Vagina (tissue), 2 donors: ENCODE measurements around the gene POU2F2. TPM values are rescaled to one million over a fixed set of nuclear protein-coding genes. Genes with fewer than 3 reads are reported as not detected.

Source experiments
- DNase-seq, 2 donors: peaks; one replicate each; pipeline ENCODE4 v3.0.0-alpha.2; 2017; ENCODE audit errors: extremely low spot score in 2 of 2
- H3K27ac ChIP-seq: fragments of 200-600 bp; sonication (generic); one replicate; pipeline ENCODE4 v1.5.1; 2019
- H3K27me3 ChIP-seq: fragments of 200-600 bp; sonication (generic); one replicate; pipeline ENCODE4 v1.5.1; 2019
- H3K36me3 ChIP-seq, 2 donors: fragments of 200-600 bp; sonication (generic); one replicate each; pipeline ENCODE4 v1.5.1; 2017 to 2019
- H3K4me1 ChIP-seq: fragments of 200-600 bp; sonication (generic); one replicate; pipeline ENCODE4 v1.5.1; 2019
- H3K4me3 ChIP-seq, 2 donors: fragments of 200-600 bp; sonication (generic); 1 replicate in 1 of 2; 2 replicates in 1 of 2; pipeline ENCODE4 v1.5.1; 2016 to 2019
- H3K9me3 ChIP-seq: fragments of 200-600 bp; sonication (generic); one replicate; pipeline ENCODE4 v1.5.1; 2019
- POLR2A ChIP-seq, 2 donors: fragments of 450-650 bp; IDR thresholded peaks; one replicate each; pipeline ENCODE4 v1.6.1; 2017; ENCODE audit warnings: antibody characterized with exemption in 2 of 2, mild to moderate bottlenecking in 2 of 2, moderate library complexity in 2 of 2
- POLR2AphosphoS5 ChIP-seq, 2 donors: sonication (generic); formaldehyde crosslinking; IDR thresholded peaks; one replicate each; pipeline ENCODE4 v1.9.0; 2017; ENCODE audit warnings: antibody characterized with exemption in 2 of 2, mild to moderate bottlenecking in 2 of 2, low read depth in 1 of 2; ENCODE audit not compliant: insufficient read depth in 1 of 2
- intact Hi-C: fragments of 100-400 bp; cut with DNase I; formaldehyde crosslinking; loops from one replicate; pipeline ENCODE4 v1.15.1; 2023
- microRNA-seq: library from miRNA; unstranded; fragments of <30 nt; microRNA quantifications from one replicate; pipeline ENCODE4, GENCODE V29; 2017; ENCODE audit warnings: borderline number of aligned reads, borderline replicate concordance
- small RNA-seq: library from RNA; depleted of rRNA; stranded (forward); fragments of <200 nt; gene quantifications from one replicate; pipeline ENCODE3, GENCODE V24; 2016
- total RNA-seq: library from RNA; depleted of rRNA; stranded (reverse); fragments of >200 nt; gene quantifications from one replicate; pipeline ENCODE4 v1.2.3, GENCODE V29; 2016
- TF ChIP-seq, protein P1 (sequence below), 3 experiments: fragments of 450-650 bp in 2 of 3; fragments of 200-600 bp in 1 of 3; sonication (generic) in 1 of 3; IDR thresholded peaks; one replicate each; pipeline ENCODE4 v1.5.1; 2017 to 2019; ENCODE audit warnings: antibody characterized with exemption in 3 of 3, mild to moderate bottlenecking in 2 of 3, moderate library complexity in 2 of 3

The POU2F2 gene
- total RNA-seq, 1 donor from 2014 or later, result 0.74 TPM

GRCh38 chr19:42040031-42040430 is 92.2 kb downstream of the POU2F2 start:
- TF ChIP-seq, protein P1, sequence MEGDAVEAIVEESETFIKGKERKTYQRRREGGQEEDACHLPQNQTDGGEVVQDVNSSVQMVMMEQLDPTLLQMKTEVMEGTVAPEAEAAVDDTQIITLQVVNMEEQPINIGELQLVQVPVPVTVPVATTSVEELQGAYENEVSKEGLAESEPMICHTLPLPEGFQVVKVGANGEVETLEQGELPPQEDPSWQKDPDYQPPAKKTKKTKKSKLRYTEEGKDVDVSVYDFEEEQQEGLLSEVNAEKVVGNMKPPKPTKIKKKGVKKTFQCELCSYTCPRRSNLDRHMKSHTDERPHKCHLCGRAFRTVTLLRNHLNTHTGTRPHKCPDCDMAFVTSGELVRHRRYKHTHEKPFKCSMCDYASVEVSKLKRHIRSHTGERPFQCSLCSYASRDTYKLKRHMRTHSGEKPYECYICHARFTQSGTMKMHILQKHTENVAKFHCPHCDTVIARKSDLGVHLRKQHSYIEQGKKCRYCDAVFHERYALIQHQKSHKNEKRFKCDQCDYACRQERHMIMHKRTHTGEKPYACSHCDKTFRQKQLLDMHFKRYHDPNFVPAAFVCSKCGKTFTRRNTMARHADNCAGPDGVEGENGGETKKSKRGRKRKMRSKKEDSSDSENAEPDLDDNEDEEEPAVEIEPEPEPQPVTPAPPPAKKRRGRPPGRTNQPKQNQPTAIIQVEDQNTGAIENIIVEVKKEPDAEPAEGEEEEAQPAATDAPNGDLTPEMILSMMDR (IDR thresholded peaks at IDR 0.05), result no peak
- TF ChIP-seq POLR2AphosphoS5 (IDR thresholded peaks at IDR 0.05; ENCODE audit: insufficient read depth in 1 of 2, low read depth in 1 of 2), result no peak
- no peak for TF ChIP-seq POLR2A (IDR thresholded peaks at IDR 0.05)
- no peaks in the 10 kb centered on the region for H3K4me1 ChIP-seq
- H3K27me3 ChIP-seq, result no peaks in the 10 kb centered on the region
- no peak for DNase-seq
- intact Hi-C loops, result no loop called here
- no peak overlapping the region for H3K27ac ChIP-seq
- no peaks in the 10 kb centered on the region for H3K36me3 ChIP-seq
- no peaks in the 10 kb centered on the region for H3K9me3 ChIP-seq
- H3K4me3 ChIP-seq, result no peak overlapping the region

GRCh38 chr19:42038666-42039065 is 93.6 kb downstream of the POU2F2 start:
- DNase-seq, result no peak
- intact Hi-C loops, result no loop called here
- H3K27ac ChIP-seq, result no peak overlapping the region

DNA sequence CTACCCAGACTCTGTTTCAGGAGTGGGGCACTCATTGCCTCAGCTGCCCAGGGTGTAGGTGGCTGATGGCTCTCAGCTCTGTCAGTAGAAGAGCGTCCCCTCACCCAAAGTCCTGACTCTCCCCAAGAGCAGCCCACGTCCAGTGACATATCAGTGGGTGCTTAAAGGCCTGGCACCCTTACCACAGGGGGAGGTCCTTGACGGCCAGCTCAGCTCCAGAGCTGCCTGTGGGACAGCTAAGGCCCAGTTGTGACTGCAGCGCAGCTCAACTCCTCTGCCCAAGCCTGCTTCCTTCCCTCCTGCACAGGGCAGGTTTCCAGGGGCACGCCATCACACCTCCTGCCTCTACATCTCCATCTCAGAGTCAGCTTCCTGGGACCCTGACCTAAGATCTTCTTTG is 94.6 kb downstream of the POU2F2 start:
- Histone ChIP-seq H3K9me3 (no peaks in the 10 kb centered on the region), H3K36me3 (no peaks in the 10 kb centered on the region), H3K27me3 (no peaks in the 10 kb centered on the region), H3K27ac (no peak overlapping the region), H3K4me1 (no peaks in the 10 kb centered on the region), H3K4me3 (no peak overlapping the region)
- TF ChIP-seq, protein P1 (IDR thresholded peaks at IDR 0.05), result no peak
- no peak for TF ChIP-seq POLR2A (IDR thresholded peaks at IDR 0.05)
- no peak for TF ChIP-seq POLR2AphosphoS5 (IDR thresholded peaks at IDR 0.05; ENCODE audit: insufficient read depth in 1 of 2, low read depth in 1 of 2)
- no peak for DNase-seq
- intact Hi-C loops, result no loop called here

More at GRCh38 chr19:42038666-42039065, 93.6 kb downstream of the POU2F2 start:
- Histone ChIP-seq H3K4me1 (no peaks in the 10 kb centered on the region), H3K9me3 (no peaks in the 10 kb centered on the region), H3K4me3 (no peak overlapping the region), H3K36me3 (no peaks in the 10 kb centered on the region), H3K27me3 (no peaks in the 10 kb centered on the region)
- TF ChIP-seq, protein P1 (IDR thresholded peaks at IDR 0.05), result no peak
- TF ChIP-seq POLR2A (IDR thresholded peaks at IDR 0.05), result no peak
- TF ChIP-seq POLR2AphosphoS5 (IDR thresholded peaks at IDR 0.05; ENCODE audit: insufficient read depth in 1 of 2, low read depth in 1 of 2), result no peak

Small RNAs within 50 kb of the gene (microRNA-seq; reads per million reads assigned to microRNA genes)
- not detected for gene MIR4323

Small RNAs within 50 kb of the gene (small RNA-seq; reads per million reads assigned to genes)
- gene MIR4323, result not detected

Other genes starting within 250 kb of the POU2F2 start
- gene ARHGEF1, start 249.3 kb downstream of the POU2F2 start, total RNA-seq, result 114 TPM
- gene ERFL, start 204.0 kb downstream of the POU2F2 start, total RNA-seq, result 0.49 TPM
- 263 TPM for gene RABAC1, start 173.1 kb downstream of the POU2F2 start, total RNA-seq
- 4.7 TPM for gene ATP1A3, start 138.2 kb downstream of the POU2F2 start, total RNA-seq
- gene GRIK5, start 62.2 kb downstream of the POU2F2 start, total RNA-seq, result 2.5 TPM
- gene ZNF574, start 56.3 kb downstream of the POU2F2 start, total RNA-seq, result 26.5 TPM
- gene DEDD2, start 85.2 kb upstream of the POU2F2 start, total RNA-seq, result 25.3 TPM
- gene ZNF526, start 87.9 kb upstream of the POU2F2 start, total RNA-seq, result 6.1 TPM
- 21.1 TPM for gene GSK3A, start 110.2 kb upstream of the POU2F2 start, total RNA-seq
- gene ERF, start 122.7 kb upstream of the POU2F2 start, total RNA-seq, result 44.7 TPM
- gene CIC, start 136.8 kb upstream of the POU2F2 start, total RNA-seq, result 36.1 TPM
- not detected for gene PRR19, start 169.7 kb upstream of the POU2F2 start, total RNA-seq
- 21.9 TPM for gene PAFAH1B3, start 170.2 kb upstream of the POU2F2 start, total RNA-seq
- not detected for gene TMEM145, start 180.9 kb upstream of the POU2F2 start, total RNA-seq
- gene MEGF8, start 193.2 kb upstream of the POU2F2 start, total RNA-seq, result 13.5 TPM